Gastroesophageal sphincter (tissue), 4 donors: ENCODE data around the gene DNAL4. TPM values are rescaled to one million over a fixed set of nuclear protein-coding genes. Genes with fewer than 3 reads are reported as not detected.
A peak's percentile ranks its signal among the peaks of the same experiment; 100 is the strongest.

Source experiments
- ATAC-seq: fragments of 150-250 bp; one replicate; pipeline ENCODE4 v1.9.1; 2016; ENCODE audit warnings: mild to moderate bottlenecking, moderate library complexity
- H3K27ac ChIP-seq, 4 donors: fragments of 200-600 bp; sonication (generic) in 3 of 4; 1 replicate in 3 of 4; 2 replicates in 1 of 4; pipeline ENCODE4 v1.5.1; 2016 to 2019
- H3K27me3 ChIP-seq: fragments of 200-600 bp; sonication (generic); one replicate; pipeline ENCODE4 v1.5.1; 2019
- H3K36me3 ChIP-seq, 2 donors: fragments of 200-600 bp; sonication (generic); one replicate each; pipeline ENCODE4 v1.5.1; 2019; ENCODE audit warnings: control low read depth in 1 of 2
- H3K4me1 ChIP-seq, 3 donors: fragments of 200-600 bp; sonication (generic); 1 replicate in 2 of 3; 2 replicates in 1 of 3; pipeline ENCODE4 v1.5.1; 2016 to 2019; ENCODE audit warnings: control low read depth in 2 of 3
- H3K4me3 ChIP-seq, 2 donors: fragments of 200-600 bp; sonication (generic); one replicate each; pipeline ENCODE4 v1.5.1; 2019; ENCODE audit warnings: mild to moderate bottlenecking in 1 of 2, moderate library complexity in 1 of 2
- H3K9me3 ChIP-seq, 3 donors: fragments of 200-600 bp; sonication (generic); one replicate each; pipeline ENCODE4 v1.5.1; 2017 to 2019; ENCODE audit warnings: control low read depth in 2 of 3
- EP300 ChIP-seq: sonication (generic); formaldehyde crosslinking; IDR thresholded peaks from one replicate; pipeline ENCODE4 v1.6.1; 2017; ENCODE audit warnings: antibody characterized with exemption, mild to moderate bottlenecking
- POLR2A ChIP-seq, 2 donors: fragments of 450-650 bp; IDR thresholded peaks; one replicate each; pipeline ENCODE4 v1.6.1; 2017; ENCODE audit warnings: antibody characterized with exemption in 2 of 2, mild to moderate bottlenecking in 2 of 2, moderate library complexity in 1 of 2
- POLR2AphosphoS5 ChIP-seq: sonication (generic); formaldehyde crosslinking; IDR thresholded peaks from one replicate; pipeline ENCODE4 v1.6.1; 2017; ENCODE audit warnings: antibody characterized with exemption
- WGBS, 2 donors: methylation state at CpG; one replicate each; pipeline ENCODE4 v1.1.5; 2018; ENCODE audit warnings: low coverage in 1 of 2; 5-methylcytosine and 5-hydroxymethylcytosine counted together
- total RNA-seq, 4 donors: library from RNA; depleted of rRNA; stranded (reverse); fragments of >200 nt; gene quantifications; one replicate each; pipeline ENCODE4 v1.1.0, GENCODE V29; 2016
- TF ChIP-seq, protein P1 (sequence below), 4 experiments: fragments of 200-600 bp in 2 of 4; fragments of 450-650 bp in 2 of 4; sonication (generic) in 1 of 4; IDR thresholded peaks; one replicate each; pipeline ENCODE4 v1.5.1; 2017 to 2019; ENCODE audit warnings: antibody characterized with exemption in 4 of 4, mild to moderate bottlenecking in 2 of 4, moderate library complexity in 2 of 4

DNAL4 gene
- total RNA-seq, 4 donors from 2014 or later = 10.0 to 16.1 (median 14.6) TPM

DNA sequence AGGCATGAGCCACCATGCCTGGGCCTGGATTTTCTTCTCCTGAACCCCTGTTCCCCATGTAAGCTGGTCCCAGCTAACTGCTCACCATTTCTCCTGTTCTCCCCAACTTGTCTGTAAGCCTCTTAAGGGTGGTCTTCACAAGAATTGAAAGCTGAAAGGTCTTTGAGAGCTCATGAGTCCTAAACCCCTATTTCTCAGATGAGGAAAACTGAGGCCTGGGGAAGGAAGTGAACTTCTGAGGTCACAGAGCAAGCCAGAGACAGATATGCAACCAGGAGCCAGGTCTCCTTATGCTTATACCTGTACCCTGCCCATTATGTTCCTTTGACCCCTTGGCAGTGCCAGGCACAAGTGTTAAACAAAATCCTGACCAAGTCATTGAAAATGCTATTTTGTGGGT lies 33.6 kb upstream of the DNAL4 start:
- no peak for ATAC-seq
- H3K9me3 ChIP-seq = no peaks in the 10 kb centered on the region

DNA sequence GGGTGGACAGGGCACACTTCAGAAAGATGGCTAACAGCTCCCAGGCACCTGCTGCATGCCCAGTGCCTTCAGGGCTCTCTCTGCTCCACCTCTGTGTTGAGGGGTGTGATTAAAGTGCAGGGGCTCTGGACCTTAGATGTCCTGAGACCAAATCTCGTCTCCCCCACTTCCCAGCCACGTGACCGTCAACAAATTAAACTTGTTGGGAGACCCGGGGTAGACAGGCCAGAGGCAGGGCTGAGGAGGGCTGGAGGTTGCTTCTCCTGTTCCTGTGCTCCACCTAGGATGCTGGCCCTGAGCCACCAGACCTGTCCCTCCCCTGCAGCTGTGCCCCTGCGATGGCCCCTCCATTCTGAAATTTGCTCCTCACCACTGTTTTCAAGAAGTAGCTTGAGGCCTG lies 32.9 kb upstream of the DNAL4 start:
- WGBS, 2 donors = 76 to 79% methylated on average over 5 of the region's 5 CpGs
- ATAC-seq = no peak
- TF ChIP-seq EP300 = no peak
- TF ChIP-seq POLR2AphosphoS5 = no peak
- TF ChIP-seq, protein P1, sequence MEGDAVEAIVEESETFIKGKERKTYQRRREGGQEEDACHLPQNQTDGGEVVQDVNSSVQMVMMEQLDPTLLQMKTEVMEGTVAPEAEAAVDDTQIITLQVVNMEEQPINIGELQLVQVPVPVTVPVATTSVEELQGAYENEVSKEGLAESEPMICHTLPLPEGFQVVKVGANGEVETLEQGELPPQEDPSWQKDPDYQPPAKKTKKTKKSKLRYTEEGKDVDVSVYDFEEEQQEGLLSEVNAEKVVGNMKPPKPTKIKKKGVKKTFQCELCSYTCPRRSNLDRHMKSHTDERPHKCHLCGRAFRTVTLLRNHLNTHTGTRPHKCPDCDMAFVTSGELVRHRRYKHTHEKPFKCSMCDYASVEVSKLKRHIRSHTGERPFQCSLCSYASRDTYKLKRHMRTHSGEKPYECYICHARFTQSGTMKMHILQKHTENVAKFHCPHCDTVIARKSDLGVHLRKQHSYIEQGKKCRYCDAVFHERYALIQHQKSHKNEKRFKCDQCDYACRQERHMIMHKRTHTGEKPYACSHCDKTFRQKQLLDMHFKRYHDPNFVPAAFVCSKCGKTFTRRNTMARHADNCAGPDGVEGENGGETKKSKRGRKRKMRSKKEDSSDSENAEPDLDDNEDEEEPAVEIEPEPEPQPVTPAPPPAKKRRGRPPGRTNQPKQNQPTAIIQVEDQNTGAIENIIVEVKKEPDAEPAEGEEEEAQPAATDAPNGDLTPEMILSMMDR (IDR thresholded peaks at IDR 0.05) = no peak
- no peak for TF ChIP-seq POLR2A (IDR thresholded peaks at IDR 0.05)

More for the DNA sequence above, 33.6 kb upstream of the DNAL4 start:
- Histone ChIP-seq H3K36me3 (peaks cover 0 to 6% of the 10 kb centered on the region in 2 donors), H3K4me3 (no peak overlapping the region), H3K27me3 (no peaks in the 10 kb centered on the region), H3K4me1 (no peaks in the 10 kb centered on the region), H3K27ac (no peak overlapping the region)
- TF ChIP-seq POLR2AphosphoS5 = no peak
- no peak for TF ChIP-seq POLR2A (IDR thresholded peaks at IDR 0.05)
- TF ChIP-seq EP300 = no peak
- TF ChIP-seq, protein P1 (IDR thresholded peaks at IDR 0.05) = no peak

DNA sequence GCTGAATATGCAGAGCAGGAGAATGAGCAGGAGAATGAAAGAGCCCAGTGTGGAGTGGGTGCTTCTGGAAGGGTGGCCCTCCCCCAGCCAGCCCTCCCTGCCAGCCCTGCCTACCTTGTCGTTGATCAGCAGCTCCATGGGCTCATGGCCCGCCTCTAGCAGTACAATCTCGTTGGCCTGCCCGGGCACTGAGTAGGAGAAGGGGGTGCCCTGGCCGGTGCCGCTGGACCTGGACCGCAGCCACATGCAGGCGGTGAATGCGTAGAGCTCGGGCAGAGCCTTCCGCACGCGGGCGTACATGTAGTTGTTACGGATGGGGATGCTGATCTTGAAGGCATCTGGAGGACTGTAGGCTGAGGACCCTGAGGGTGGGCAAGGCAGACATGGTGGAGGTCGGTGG lies 32.4 kb upstream of the DNAL4 start:
- TF ChIP-seq POLR2AphosphoS5 (no peak), EP300 (no peak), POLR2A (IDR thresholded peaks at IDR 0.05) (no peak)
- TF ChIP-seq, protein P1 (IDR thresholded peaks at IDR 0.05) = no peak
- no CpG with 5 or more reads among the region's 16 CpGs for WGBS, 2 donors
- no peaks in the 10 kb centered on the region for H3K27me3 ChIP-seq
- H3K9me3 ChIP-seq = no peaks in the 10 kb centered on the region
- ATAC-seq = no peak
- H3K36me3 ChIP-seq = peaks cover 0 to 6% of the 10 kb centered on the region in 2 donors
- H3K27ac ChIP-seq = no peak overlapping the region
- H3K4me3 ChIP-seq = no peak overlapping the region
- no peaks in the 10 kb centered on the region for H3K4me1 ChIP-seq

More for the DNA sequence above, 32.9 kb upstream of the DNAL4 start:
- no peaks in the 10 kb centered on the region for H3K27me3 ChIP-seq
- H3K4me1 ChIP-seq = no peaks in the 10 kb centered on the region
- peaks cover 0 to 6% of the 10 kb centered on the region in 2 donors for H3K36me3 ChIP-seq
- no peaks in the 10 kb centered on the region for H3K9me3 ChIP-seq
- no peak overlapping the region for H3K27ac ChIP-seq
- H3K4me3 ChIP-seq = no peak overlapping the region

DNA sequence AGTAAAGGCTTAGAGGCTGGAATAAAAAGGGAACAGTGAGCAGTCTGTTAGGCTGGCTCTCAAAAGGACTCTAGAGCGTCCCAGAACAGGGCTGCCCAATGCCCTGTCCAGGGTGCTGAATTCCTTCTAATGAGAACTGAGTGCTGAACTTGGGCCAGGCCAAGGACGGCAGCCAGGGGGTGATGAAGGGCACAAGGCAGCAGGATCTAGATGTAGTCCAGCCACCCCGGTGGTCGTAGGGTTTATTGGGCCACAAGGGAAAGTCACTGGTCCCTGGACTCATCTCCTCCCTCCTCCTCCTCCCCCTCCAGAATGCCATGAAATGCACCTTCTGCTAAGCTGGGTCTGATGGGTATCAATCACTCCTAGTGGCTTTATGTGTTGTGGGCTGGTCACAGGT lies 30.6 kb upstream of the DNAL4 start:
- ATAC-seq = peak; percentile 62
- Histone ChIP-seq H3K4me3 (no peak overlapping the region), H3K27me3 (no peaks in the 10 kb centered on the region), H3K9me3 (no peaks in the 10 kb centered on the region), H3K27ac (no peak overlapping the region), H3K36me3 (peaks cover 0 to 6% of the 10 kb centered on the region in 2 donors), H3K4me1 (no peaks in the 10 kb centered on the region)
- no peak for TF ChIP-seq EP300
- TF ChIP-seq POLR2AphosphoS5 = no peak
- 0 to 8% methylated on average over 3 to 4 of the region's 4 CpGs for WGBS, 2 donors

DNA sequence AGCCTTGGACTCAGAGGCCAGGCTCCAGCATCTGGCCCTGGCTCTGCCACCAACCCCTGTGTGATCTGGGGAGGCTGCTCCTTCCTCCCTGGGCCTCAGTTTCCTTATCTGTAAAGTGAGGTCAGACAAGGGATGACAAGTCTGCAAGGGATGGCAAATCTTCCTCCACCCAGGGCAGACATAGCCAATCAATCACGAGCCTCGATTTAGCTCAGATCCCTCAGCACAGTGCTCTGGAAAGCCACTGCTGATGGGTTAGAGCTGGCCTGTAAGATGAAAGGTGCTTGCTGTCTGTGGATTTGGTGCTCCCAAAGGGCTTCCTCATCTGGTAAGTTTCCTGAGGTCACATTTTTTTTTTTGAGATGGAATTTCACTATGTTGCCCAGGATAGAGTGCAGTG lies 29.7 kb upstream of the DNAL4 start:
- ATAC-seq = no peak
- whole genome bisulfite sequencing, 2 donors = 79 to 80% methylated on average over 2 of the region's 2 CpGs
- TF ChIP-seq POLR2A (IDR thresholded peaks at IDR 0.05) (no peak), EP300 (no peak), POLR2AphosphoS5 (no peak)
- TF ChIP-seq, protein P1 (IDR thresholded peaks at IDR 0.05) = no peak
- Histone ChIP-seq H3K27ac (no peak overlapping the region), H3K36me3 (peaks cover 0 to 6% of the 10 kb centered on the region in 2 donors), H3K4me3 (no peak overlapping the region), H3K9me3 (no peaks in the 10 kb centered on the region), H3K4me1 (no peaks in the 10 kb centered on the region), H3K27me3 (no peaks in the 10 kb centered on the region)
